ENCODE results near the gene MLPH. TPM values are rescaled to one million over a fixed set of nuclear protein-coding genes. Genes with fewer than 3 reads are reported as not detected.

Gene MLPH
- total RNA-seq, 1 donor from 2014 or later = 14.8 TPM

DNA sequence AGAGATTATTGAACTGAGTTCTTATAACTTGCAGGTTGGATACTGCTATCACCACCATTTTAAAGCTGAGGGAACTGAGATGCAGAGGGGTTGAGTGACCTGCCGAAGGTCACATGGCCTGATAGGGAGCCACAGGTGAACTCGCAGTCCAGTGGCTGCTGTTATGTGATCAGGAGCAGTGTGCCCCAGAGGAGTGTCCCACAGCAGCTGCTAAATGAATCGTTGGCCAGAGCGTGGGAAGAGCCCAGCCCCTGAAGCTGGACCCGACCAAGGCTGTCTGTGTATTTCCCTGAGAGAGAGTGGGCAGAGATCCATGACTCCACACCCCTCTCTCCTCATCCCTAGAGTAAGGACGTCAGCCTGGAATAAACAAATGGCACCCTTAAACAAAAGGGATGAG is 52.6 kb downstream of the MLPH start:
- H3K9me3 Mint-ChIP-seq = no peaks in the 10 kb centered on the region
- H3K27me3 Mint-ChIP-seq = no peaks in the 10 kb centered on the region
- no peak overlapping the region for H3K4me3 Mint-ChIP-seq
- TF ChIP-seq, protein P1, sequence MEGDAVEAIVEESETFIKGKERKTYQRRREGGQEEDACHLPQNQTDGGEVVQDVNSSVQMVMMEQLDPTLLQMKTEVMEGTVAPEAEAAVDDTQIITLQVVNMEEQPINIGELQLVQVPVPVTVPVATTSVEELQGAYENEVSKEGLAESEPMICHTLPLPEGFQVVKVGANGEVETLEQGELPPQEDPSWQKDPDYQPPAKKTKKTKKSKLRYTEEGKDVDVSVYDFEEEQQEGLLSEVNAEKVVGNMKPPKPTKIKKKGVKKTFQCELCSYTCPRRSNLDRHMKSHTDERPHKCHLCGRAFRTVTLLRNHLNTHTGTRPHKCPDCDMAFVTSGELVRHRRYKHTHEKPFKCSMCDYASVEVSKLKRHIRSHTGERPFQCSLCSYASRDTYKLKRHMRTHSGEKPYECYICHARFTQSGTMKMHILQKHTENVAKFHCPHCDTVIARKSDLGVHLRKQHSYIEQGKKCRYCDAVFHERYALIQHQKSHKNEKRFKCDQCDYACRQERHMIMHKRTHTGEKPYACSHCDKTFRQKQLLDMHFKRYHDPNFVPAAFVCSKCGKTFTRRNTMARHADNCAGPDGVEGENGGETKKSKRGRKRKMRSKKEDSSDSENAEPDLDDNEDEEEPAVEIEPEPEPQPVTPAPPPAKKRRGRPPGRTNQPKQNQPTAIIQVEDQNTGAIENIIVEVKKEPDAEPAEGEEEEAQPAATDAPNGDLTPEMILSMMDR (conservative IDR thresholded peaks at IDR 0.05) = no peak
- peak overlapping the region; percentile 59 for H3K27ac Mint-ChIP-seq
- peaks cover 9% of the 10 kb centered on the region for H3K4me1 Mint-ChIP-seq (ENCODE audit: unreplicated experiment)
- no peak for DNase-seq (ENCODE audit: extremely low spot score, unreplicated experiment)
- peaks cover 3% of the 10 kb centered on the region for H3K36me3 Mint-ChIP-seq

DNA sequence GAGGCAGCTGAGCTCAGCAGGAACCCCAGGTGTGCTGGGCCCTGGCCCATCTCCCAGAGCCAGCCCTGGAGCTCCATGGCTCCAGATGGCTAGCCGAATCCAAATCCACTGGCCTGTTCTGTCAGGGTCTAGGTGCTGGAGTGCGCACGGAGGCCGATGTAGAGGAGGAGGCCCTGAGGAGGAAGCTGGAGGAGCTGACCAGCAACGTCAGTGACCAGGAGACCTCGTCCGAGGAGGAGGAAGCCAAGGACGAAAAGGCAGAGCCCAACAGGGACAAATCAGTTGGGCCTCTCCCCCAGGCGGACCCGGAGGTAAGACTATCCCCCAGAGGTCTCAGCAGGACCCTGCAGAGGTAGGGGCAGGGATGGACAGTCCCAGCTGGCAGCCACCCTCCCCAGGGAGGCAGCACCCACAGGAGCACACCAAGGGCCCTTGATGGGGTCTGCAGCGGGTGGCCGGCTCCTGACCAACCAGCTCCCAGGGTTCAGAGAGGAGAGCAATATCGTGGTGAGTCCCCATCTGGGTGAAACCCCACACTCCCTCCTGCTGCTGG is 53.2 kb downstream of the MLPH start:
- H3K9me3 Mint-ChIP-seq = no peaks in the 10 kb centered on the region
- TF ChIP-seq, protein P1 (conservative IDR thresholded peaks at IDR 0.05) = no peak
- no peak overlapping the region for H3K27ac Mint-ChIP-seq
- H3K27me3 Mint-ChIP-seq = no peaks in the 10 kb centered on the region
- no peak for DNase-seq (ENCODE audit: extremely low spot score, unreplicated experiment)
- peaks cover 3% of the 10 kb centered on the region for H3K36me3 Mint-ChIP-seq
- H3K4me3 Mint-ChIP-seq = no peak overlapping the region
- peaks cover 9% of the 10 kb centered on the region for H3K4me1 Mint-ChIP-seq (ENCODE audit: unreplicated experiment)

DNA sequence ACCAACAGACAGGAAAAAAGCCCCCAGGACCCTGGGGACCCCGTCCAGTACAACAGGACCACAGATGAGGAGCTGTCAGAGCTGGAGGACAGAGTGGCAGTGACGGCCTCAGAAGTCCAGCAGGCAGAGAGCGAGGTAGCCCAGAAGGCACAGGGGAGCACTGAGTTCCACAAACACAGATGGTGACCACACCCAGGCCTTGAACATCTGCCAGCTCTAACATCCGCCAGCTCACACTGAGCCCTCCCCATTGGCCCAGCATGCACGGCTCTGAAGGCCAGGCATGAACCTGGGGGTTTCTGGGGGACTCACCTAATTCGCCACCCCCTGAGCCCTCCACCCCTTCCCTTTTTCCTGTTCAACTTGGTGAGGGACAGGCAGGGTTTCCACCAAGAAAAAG is 53.8 kb downstream of the MLPH start:
- no peaks in the 10 kb centered on the region for H3K9me3 Mint-ChIP-seq
- TF ChIP-seq, protein P1 (conservative IDR thresholded peaks at IDR 0.05) = no peak
- no peak overlapping the region for H3K27ac Mint-ChIP-seq
- peaks cover 3% of the 10 kb centered on the region for H3K36me3 Mint-ChIP-seq
- peaks cover 9% of the 10 kb centered on the region for H3K4me1 Mint-ChIP-seq (ENCODE audit: unreplicated experiment)
- no peak overlapping the region for H3K4me3 Mint-ChIP-seq
- DNase-seq (ENCODE audit: extremely low spot score, unreplicated experiment) = no peak
- no peaks in the 10 kb centered on the region for H3K27me3 Mint-ChIP-seq

DNA sequence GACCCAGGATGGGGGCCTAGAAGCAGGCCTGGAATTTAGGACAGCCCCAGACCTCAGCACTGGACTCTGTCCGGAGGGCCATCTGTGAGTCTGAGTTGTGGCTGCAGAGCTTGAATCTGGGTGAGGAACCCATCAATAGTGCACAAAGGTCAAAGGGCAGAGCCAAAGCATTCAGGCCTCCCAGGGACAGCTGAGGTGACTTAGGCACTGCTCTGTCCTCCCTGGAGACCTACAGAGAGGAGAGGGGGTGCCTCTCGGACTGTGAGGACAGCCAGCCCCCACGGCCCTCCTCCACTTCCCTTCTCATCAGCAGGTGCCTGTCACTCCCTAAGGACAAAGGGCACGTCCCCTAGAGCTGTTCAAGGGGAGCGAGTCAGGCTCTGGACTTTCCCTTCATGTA is 54.2 kb downstream of the MLPH start:
- Mint-ChIP-seq H3K4me1 (ENCODE audit: unreplicated experiment) (peaks cover 9% of the 10 kb centered on the region), H3K27me3 (no peaks in the 10 kb centered on the region), H3K4me3 (no peak overlapping the region), H3K36me3 (peaks cover 3% of the 10 kb centered on the region), H3K27ac (no peak overlapping the region), H3K9me3 (no peaks in the 10 kb centered on the region)
- DNase-seq (ENCODE audit: extremely low spot score, unreplicated experiment) = no peak
- TF ChIP-seq, protein P1 (conservative IDR thresholded peaks at IDR 0.05) = no peak

DNA sequence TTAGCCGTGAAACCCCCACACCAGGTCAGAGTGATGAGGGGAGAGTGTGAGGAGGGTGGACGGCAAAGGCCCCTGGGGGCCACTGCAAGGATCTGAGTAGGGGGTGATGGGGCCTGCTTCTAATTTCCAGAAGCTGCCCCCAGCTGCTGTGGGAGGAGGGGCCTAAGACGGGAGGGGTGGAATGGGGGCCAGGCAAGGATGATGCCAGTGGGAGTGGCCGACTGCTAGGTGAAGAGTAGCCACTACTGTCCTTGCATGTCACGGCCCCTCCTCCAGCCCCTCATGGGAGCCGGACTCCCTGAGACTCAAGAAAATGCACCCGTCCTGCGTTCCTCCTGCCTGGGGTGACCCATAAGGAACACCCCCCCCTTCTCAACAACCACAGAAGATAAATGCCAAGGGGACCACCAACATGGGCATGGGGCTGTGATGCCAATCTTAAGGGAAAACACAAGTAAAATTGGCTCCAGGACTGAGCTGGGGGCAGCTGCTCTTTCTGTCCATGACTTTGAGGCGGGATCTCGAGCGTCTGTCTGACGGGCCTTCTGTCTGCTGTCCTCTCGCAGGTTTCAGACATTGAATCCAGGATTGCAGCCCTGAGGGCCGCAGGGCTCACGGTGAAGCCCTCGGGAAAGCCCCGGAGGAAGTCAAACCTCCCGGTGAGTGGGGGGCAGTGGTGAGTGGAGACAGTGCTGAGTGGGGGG is 55.1 kb downstream of the MLPH start:
- Mint-ChIP-seq H3K36me3 (peaks cover 3% of the 10 kb centered on the region), H3K27me3 (no peaks in the 10 kb centered on the region), H3K4me1 (ENCODE audit: unreplicated experiment) (peaks cover 8% of the 10 kb centered on the region), H3K9me3 (no peaks in the 10 kb centered on the region), H3K4me3 (no peak overlapping the region), H3K27ac (no peak overlapping the region)
- TF ChIP-seq, protein P1 (conservative IDR thresholded peaks at IDR 0.05) = no peak
- DNase-seq (ENCODE audit: extremely low spot score, unreplicated experiment) = no peak
